ENCODE data around the gene SEC63. TPM values are rescaled to one million over a fixed set of nuclear protein-coding genes. Genes with fewer than 3 reads are reported as not detected.
"Not testable (repeated sequence)": the region's sequence is repeated elsewhere in the genome, so short reads cannot be mapped to it uniquely, and the experiment has no call there.

The SEC63 gene
- 10 to 100 TPM; 14.9 to 23.0 TPM for polyA plus RNA-seq

- Histone ChIP-seq H3K9me3 (ENCODE audit: control insufficient read depth in 2 of 2, insufficient read depth in 1 of 2, low read depth in 1 of 2, low read length in 1 of 2) (no peaks in the 10 kb centered on the region), H3K27me3 (ENCODE audit: control insufficient read depth in 1 of 2, insufficient read depth in 2 of 2, low read length in 2 of 2) (no peaks in the 10 kb centered on the region), H3K4me3 (ENCODE audit: low read depth in 1 of 2, low read length in 2 of 2) (peak within 1 kb of the TSS; percentile 88 to 100), H3K27ac (ENCODE audit: low read depth in 2 of 2, low read length in 1 of 2) (peak within 1 kb of the TSS; percentile 90 to 94), H3K36me3 (ENCODE audit: control insufficient read depth in 2 of 2, insufficient read depth in 2 of 2, low read length in 1 of 2) (no peaks in the 10 kb centered on the region), H3K4me1 (ENCODE audit: control insufficient read depth in 2 of 2, insufficient read depth in 2 of 2, low read length in 1 of 2) (no peaks in the 10 kb centered on the region)
- 0 to 1% methylated on average over 50 to 69 of the region's 69 CpGs for WGBS, 2 donors
These were observed at the start of gene SEC63 for GRCh38 chr6:107957909-107958688. Gene SEC63, minus strand, starts transcription at chr6:107958208. Its CDS starts 199 bp downstream, at chr6:107958009.

GRCh38 chr6:108005961-108006360 is 48.0 kb upstream of the SEC63 start:
- H3K9me3 ChIP-seq (ENCODE audit: control insufficient read depth in 2 of 2, insufficient read depth in 1 of 2, low read depth in 1 of 2, low read length in 1 of 2) = no peaks in the 10 kb centered on the region
- WGBS, 2 donors = 78 to 79% methylated on average over 3 of the region's 3 CpGs
- no peak overlapping the region for H3K4me3 ChIP-seq (ENCODE audit: low read depth in 1 of 2, low read length in 2 of 2)
- no peak overlapping the region for H3K27ac ChIP-seq (ENCODE audit: low read depth in 2 of 2, low read length in 1 of 2)
- no peaks in the 10 kb centered on the region for H3K27me3 ChIP-seq (ENCODE audit: control insufficient read depth in 1 of 2, insufficient read depth in 2 of 2, low read length in 2 of 2)
- H3K36me3 ChIP-seq (ENCODE audit: control insufficient read depth in 2 of 2, insufficient read depth in 2 of 2, low read length in 1 of 2) = no peaks in the 10 kb centered on the region
- H3K4me1 ChIP-seq (ENCODE audit: control insufficient read depth in 2 of 2, insufficient read depth in 2 of 2, low read length in 1 of 2) = no peaks in the 10 kb centered on the region

- Histone ChIP-seq H3K4me1 (ENCODE audit: control insufficient read depth in 2 of 2, insufficient read depth in 2 of 2, low read length in 1 of 2) (no peaks in the 10 kb centered on the region), H3K27ac (ENCODE audit: low read depth in 2 of 2, low read length in 1 of 2) (no peak overlapping the region), H3K9me3 (ENCODE audit: control insufficient read depth in 2 of 2, insufficient read depth in 1 of 2, low read depth in 1 of 2, low read length in 1 of 2) (no peaks in the 10 kb centered on the region), H3K4me3 (ENCODE audit: low read depth in 1 of 2, low read length in 2 of 2) (no peak overlapping the region), H3K27me3 (ENCODE audit: control insufficient read depth in 1 of 2, insufficient read depth in 2 of 2, low read length in 2 of 2) (no peaks in the 10 kb centered on the region), H3K36me3 (ENCODE audit: control insufficient read depth in 2 of 2, insufficient read depth in 2 of 2, low read length in 1 of 2) (no peaks in the 10 kb centered on the region)
- WGBS, 2 donors = 93 to 94% methylated on average over 15 of the region's 15 CpGs
These were observed 46.9 kb upstream of the SEC63 start for GRCh38 chr6:108004861-108005260.

- Histone ChIP-seq H3K4me3 (ENCODE audit: low read depth in 1 of 2, low read length in 2 of 2) (no peak overlapping the region), H3K9me3 (ENCODE audit: control insufficient read depth in 2 of 2, insufficient read depth in 1 of 2, low read depth in 1 of 2, low read length in 1 of 2) (no peaks in the 10 kb centered on the region), H3K36me3 (ENCODE audit: control insufficient read depth in 2 of 2, insufficient read depth in 2 of 2, low read length in 1 of 2) (no peaks in the 10 kb centered on the region), H3K27ac (ENCODE audit: low read depth in 2 of 2, low read length in 1 of 2) (peak overlapping the region; percentile 39 to 47), H3K27me3 (ENCODE audit: control insufficient read depth in 1 of 2, insufficient read depth in 2 of 2, low read length in 2 of 2) (no peaks in the 10 kb centered on the region), H3K4me1 (ENCODE audit: control insufficient read depth in 2 of 2, insufficient read depth in 2 of 2, low read length in 1 of 2) (no peaks in the 10 kb centered on the region)
- WGBS, 2 donors = 25 to 34% methylated on average over 9 of the region's 9 CpGs
These were observed 44.6 kb upstream of the SEC63 start for GRCh38 chr6:108002365-108003221.

GRCh38 chr6:108001696-108002231 is 43.8 kb upstream of the SEC63 start:
- H3K36me3 ChIP-seq (ENCODE audit: control insufficient read depth in 2 of 2, insufficient read depth in 2 of 2, low read length in 1 of 2) = no peaks in the 10 kb centered on the region
- 77 to 84% methylated on average over 7 of the region's 7 CpGs for WGBS, 2 donors
- no peaks in the 10 kb centered on the region for H3K27me3 ChIP-seq (ENCODE audit: control insufficient read depth in 1 of 2, insufficient read depth in 2 of 2, low read length in 2 of 2)
- H3K9me3 ChIP-seq (ENCODE audit: control insufficient read depth in 2 of 2, insufficient read depth in 1 of 2, low read depth in 1 of 2, low read length in 1 of 2) = no peaks in the 10 kb centered on the region
- no peak overlapping the region for H3K4me3 ChIP-seq (ENCODE audit: low read depth in 1 of 2, low read length in 2 of 2)
- H3K4me1 ChIP-seq (ENCODE audit: control insufficient read depth in 2 of 2, insufficient read depth in 2 of 2, low read length in 1 of 2) = no peaks in the 10 kb centered on the region
- H3K27ac ChIP-seq (ENCODE audit: low read depth in 2 of 2, low read length in 1 of 2) = peak overlapping the region in 1 of 2 donors; percentile 47

GRCh38 chr6:108000259-108000658 is 42.3 kb upstream of the SEC63 start:
- not testable (repeated sequence) for H3K9me3 ChIP-seq (ENCODE audit: control insufficient read depth in 2 of 2, insufficient read depth in 1 of 2, low read depth in 1 of 2, low read length in 1 of 2); H3K4me1 ChIP-seq (ENCODE audit: control insufficient read depth in 2 of 2, insufficient read depth in 2 of 2, low read length in 1 of 2); H3K36me3 ChIP-seq (ENCODE audit: control insufficient read depth in 2 of 2, insufficient read depth in 2 of 2, low read length in 1 of 2); H3K27ac ChIP-seq (ENCODE audit: low read depth in 2 of 2, low read length in 1 of 2); H3K27me3 ChIP-seq (ENCODE audit: control insufficient read depth in 1 of 2, insufficient read depth in 2 of 2, low read length in 2 of 2); H3K4me3 ChIP-seq (ENCODE audit: low read depth in 1 of 2, low read length in 2 of 2)
- 94 to 95% methylated on average over 5 of the region's 5 CpGs for WGBS, 2 donors

- H3K9me3 ChIP-seq (ENCODE audit: control insufficient read depth in 2 of 2, insufficient read depth in 1 of 2, low read depth in 1 of 2, low read length in 1 of 2) = no peaks in the 10 kb centered on the region
- H3K27ac ChIP-seq (ENCODE audit: low read depth in 2 of 2, low read length in 1 of 2) = no peak overlapping the region
- H3K27me3 ChIP-seq (ENCODE audit: control insufficient read depth in 1 of 2, insufficient read depth in 2 of 2, low read length in 2 of 2) = no peaks in the 10 kb centered on the region
- no peaks in the 10 kb centered on the region for H3K4me1 ChIP-seq (ENCODE audit: control insufficient read depth in 2 of 2, insufficient read depth in 2 of 2, low read length in 1 of 2)
- no peak overlapping the region for H3K4me3 ChIP-seq (ENCODE audit: low read depth in 1 of 2, low read length in 2 of 2)
- H3K36me3 ChIP-seq (ENCODE audit: control insufficient read depth in 2 of 2, insufficient read depth in 2 of 2, low read length in 1 of 2) = no peaks in the 10 kb centered on the region
These were observed 41.3 kb upstream of the SEC63 start for GRCh38 chr6:107999341-107999740.

- 64 to 75% methylated on average over 9 of the region's 9 CpGs for WGBS, 2 donors
- Histone ChIP-seq H3K36me3 (ENCODE audit: control insufficient read depth in 2 of 2, insufficient read depth in 2 of 2, low read length in 1 of 2) (no peaks in the 10 kb centered on the region), H3K9me3 (ENCODE audit: control insufficient read depth in 2 of 2, insufficient read depth in 1 of 2, low read depth in 1 of 2, low read length in 1 of 2) (no peaks in the 10 kb centered on the region), H3K27ac (ENCODE audit: low read depth in 2 of 2, low read length in 1 of 2) (no peak overlapping the region), H3K4me1 (ENCODE audit: control insufficient read depth in 2 of 2, insufficient read depth in 2 of 2, low read length in 1 of 2) (peaks cover 0 to 2% of the 10 kb centered on the region in 2 donors), H3K27me3 (ENCODE audit: control insufficient read depth in 1 of 2, insufficient read depth in 2 of 2, low read length in 2 of 2) (no peaks in the 10 kb centered on the region), H3K4me3 (ENCODE audit: low read depth in 1 of 2, low read length in 2 of 2) (no peak overlapping the region)
These were observed 34.0 kb upstream of the SEC63 start for GRCh38 chr6:107991772-107992550.

- WGBS, 2 donors = 62 to 70% methylated on average over 4 of the region's 4 CpGs
These were observed 33.1 kb upstream of the SEC63 start for GRCh38 chr6:107991061-107991460.

More at GRCh38 chr6:107991061-107991460, 33.1 kb upstream of the SEC63 start:
- no peaks in the 10 kb centered on the region for H3K36me3 ChIP-seq (ENCODE audit: control insufficient read depth in 2 of 2, insufficient read depth in 2 of 2, low read length in 1 of 2)
- no peaks in the 10 kb centered on the region for H3K27me3 ChIP-seq (ENCODE audit: control insufficient read depth in 1 of 2, insufficient read depth in 2 of 2, low read length in 2 of 2)
- H3K9me3 ChIP-seq (ENCODE audit: control insufficient read depth in 2 of 2, insufficient read depth in 1 of 2, low read depth in 1 of 2, low read length in 1 of 2) = no peaks in the 10 kb centered on the region
- no peak overlapping the region for H3K4me3 ChIP-seq (ENCODE audit: low read depth in 1 of 2, low read length in 2 of 2)
- H3K27ac ChIP-seq (ENCODE audit: low read depth in 2 of 2, low read length in 1 of 2) = peak overlapping the region in 1 of 2 donors; percentile 3
- H3K4me1 ChIP-seq (ENCODE audit: control insufficient read depth in 2 of 2, insufficient read depth in 2 of 2, low read length in 1 of 2) = peaks cover 0 to 2% of the 10 kb centered on the region in 2 donors

Data from esophagus (tissue), 2 donors.